AG10803 (cell line): ENCODE data around the gene CDK2AP2.
"Not testable (repeated sequence)": the region's sequence is repeated elsewhere in the genome, so short reads cannot be mapped to it uniquely, and the experiment has no call there.

ENCODE experiments used
- DNase-seq: peaks from one replicate; pipeline ENCODE4 v3.0.0; 2010; ENCODE audit warnings: low read depth
- H3K4me3 ChIP-seq: 2 replicates; pipeline ENCODE4 v1.5.1; 2011; ENCODE audit warnings: mild to moderate bottlenecking, low read length, control low read depth
- TF ChIP-seq, protein P1 (sequence below): conservative IDR thresholded peaks from 2 replicates; pipeline ENCODE4 v1.5.1; 2011; ENCODE audit warnings: mild to moderate bottlenecking, low read length, control low read depth, inconsistent platforms

CDK2AP2 gene

DNA sequence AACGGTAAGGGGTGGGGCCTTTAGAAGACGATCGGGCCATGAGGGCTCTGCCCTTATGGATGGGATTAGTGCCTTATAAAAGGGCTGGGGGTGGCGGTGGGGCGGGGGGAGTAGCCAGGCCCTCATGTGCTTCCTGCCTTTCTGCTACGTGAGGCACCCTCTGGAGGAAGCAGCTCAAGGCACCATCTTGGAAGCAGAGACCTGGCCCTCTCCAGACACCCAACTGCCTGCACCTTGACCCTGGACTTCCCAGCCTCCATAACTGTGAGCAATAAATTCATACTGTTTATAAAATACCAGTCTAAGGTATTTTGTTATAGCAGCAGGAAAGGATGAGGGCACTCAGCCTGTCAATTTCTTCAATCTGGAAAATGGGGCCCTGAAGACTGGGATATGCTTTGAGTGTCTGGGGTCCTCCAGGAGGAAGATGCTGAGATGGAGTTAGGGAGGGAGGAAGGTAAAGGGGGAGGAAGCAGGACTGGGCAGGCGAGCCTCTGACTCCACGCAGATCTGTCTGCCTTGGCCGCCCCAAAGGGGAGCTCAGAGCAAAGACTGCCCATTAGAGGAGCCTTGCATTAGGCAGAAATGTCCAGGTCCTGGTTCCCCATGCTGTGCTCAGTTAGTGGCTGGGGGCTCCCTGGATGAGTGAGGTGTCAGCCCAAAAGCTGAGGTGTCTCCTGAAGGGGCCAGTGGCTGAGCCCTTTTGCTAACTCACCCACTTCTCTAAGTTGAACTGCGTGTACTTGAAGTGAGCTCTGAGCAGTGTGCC is 10.0 kb upstream of the CDK2AP2 start:
- TF ChIP-seq, protein P1, sequence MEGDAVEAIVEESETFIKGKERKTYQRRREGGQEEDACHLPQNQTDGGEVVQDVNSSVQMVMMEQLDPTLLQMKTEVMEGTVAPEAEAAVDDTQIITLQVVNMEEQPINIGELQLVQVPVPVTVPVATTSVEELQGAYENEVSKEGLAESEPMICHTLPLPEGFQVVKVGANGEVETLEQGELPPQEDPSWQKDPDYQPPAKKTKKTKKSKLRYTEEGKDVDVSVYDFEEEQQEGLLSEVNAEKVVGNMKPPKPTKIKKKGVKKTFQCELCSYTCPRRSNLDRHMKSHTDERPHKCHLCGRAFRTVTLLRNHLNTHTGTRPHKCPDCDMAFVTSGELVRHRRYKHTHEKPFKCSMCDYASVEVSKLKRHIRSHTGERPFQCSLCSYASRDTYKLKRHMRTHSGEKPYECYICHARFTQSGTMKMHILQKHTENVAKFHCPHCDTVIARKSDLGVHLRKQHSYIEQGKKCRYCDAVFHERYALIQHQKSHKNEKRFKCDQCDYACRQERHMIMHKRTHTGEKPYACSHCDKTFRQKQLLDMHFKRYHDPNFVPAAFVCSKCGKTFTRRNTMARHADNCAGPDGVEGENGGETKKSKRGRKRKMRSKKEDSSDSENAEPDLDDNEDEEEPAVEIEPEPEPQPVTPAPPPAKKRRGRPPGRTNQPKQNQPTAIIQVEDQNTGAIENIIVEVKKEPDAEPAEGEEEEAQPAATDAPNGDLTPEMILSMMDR: no peak
- DNase-seq: no peak
- no peak overlapping the region for H3K4me3 ChIP-seq

DNA sequence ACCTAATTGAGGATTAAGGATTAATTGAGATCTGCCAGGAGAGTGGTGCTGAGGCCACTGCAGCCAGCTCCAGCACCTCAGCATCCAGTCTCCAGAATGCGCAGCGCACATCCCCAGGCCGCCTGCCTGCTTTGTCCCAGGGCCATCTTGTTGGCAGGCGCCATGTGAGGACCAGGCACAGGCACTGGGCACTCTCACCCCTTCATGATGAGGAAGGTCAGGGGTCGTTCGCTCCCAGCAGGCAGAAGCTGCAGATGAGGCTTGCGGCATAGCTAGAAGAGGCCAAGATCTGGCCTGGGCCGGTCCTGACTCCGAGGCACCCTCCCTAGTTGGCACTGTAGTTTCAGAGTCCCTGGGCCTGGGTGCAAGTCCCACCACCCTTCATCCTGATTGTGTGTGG is 8.8 kb upstream of the CDK2AP2 start:
- no peak for DNase-seq
- TF ChIP-seq, protein P1: no peak
- no peak overlapping the region for H3K4me3 ChIP-seq

DNA sequence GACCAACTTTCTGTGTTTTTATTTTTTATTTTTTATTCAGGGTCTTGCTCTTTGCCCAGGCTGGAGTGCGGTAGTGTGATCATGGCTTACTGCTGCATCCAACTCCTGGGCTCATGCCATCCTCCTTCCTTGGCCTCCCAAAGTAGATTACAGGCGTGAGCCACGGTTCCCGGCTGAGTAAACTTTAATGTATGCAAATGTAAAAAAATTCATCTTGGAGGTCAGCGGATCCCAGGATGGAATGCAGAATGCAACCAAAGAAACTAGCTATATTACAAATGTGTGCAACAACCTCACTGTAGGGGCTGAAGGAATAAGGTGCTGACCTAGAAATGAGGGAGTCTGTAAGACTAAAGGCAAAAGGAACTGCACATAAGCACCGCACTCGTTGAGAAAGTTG is 6.2 kb upstream of the CDK2AP2 start:
- TF ChIP-seq, protein P1: no peak
- no peak for DNase-seq
- no peak overlapping the region for H3K4me3 ChIP-seq

GRCh38 chr11:67511558-67511957 is 3.6 kb upstream of the CDK2AP2 start:
- DNase-seq, H3K4me3 ChIP-seq: not testable (repeated sequence)

GRCh38 chr11:67510023-67510345 is 2.0 kb upstream of the CDK2AP2 start:
- TF ChIP-seq, protein P1: no peak
- DNase-seq: no peak
- H3K4me3 ChIP-seq: no peak overlapping the region

DNA sequence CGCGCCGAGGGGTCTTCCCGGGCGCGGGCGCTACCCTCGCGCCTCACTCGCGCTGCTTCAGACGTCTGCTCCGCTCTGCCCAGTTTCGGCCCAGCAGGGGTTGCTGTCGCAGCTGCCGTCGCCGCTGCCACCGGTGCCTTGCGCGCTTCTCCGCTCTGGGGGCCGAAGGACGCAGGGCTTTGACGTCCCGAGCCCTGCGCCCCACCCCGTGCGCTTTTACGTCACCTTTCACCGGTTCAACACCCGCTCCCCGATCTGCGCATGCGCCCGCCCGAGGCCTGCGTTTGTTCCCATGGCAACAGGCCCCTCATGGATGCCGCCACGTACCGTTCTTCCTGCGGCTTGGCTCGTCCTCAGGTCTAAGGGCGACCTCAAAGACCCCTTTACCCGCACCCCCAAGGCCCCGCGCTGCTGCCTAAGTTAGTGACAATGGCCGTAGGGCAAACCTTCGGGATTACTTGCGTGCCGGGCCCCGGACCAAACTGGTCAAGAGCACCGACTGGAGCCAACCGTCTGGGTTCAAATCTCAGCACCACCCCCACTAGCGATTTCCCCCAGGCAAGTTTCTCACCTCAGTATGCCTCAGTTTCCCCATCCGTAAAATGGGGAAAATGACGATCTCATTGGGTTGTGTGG is 642 bp upstream of the CDK2AP2 start:
- DNase-seq: peak; percentile 94
- H3K4me3 ChIP-seq: peak overlapping the region; percentile 84
- TF ChIP-seq, protein P1: no peak

DNA sequence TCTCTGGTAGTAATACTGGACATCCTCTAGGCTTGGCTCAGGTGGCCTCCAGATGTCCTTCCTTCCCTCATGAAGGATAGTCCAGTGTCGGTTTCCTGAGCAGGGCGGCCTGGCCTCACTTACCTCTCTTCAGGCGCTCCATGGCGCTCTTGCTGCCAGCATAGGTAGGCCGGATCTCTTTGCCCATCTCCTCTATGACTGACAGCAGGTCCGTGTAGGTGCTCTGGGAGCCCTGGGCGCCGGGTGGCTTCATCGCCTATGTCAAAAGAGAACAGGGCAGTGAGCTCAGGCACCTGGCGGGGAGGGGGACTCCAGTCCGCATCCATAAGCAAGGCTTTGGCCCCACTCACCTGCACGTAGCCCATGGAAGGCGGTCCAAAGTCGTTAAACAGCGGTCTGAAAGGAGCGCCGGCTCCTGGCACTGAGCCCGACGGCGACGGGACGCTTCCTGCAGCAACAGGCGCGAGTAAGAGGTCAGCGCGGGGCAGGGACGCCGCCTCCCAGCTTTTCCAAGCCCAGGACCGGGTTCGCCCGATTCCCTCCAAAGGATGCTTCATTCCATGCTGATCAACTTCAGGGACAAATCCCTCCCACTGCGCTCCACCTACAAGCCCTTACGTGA is 609 bp downstream of the CDK2AP2 start:
- H3K4me3 ChIP-seq: peak overlapping the region; percentile 77
- TF ChIP-seq, protein P1: no peak
- DNase-seq: peak; percentile 64
